GM18873 (cell line): ENCODE measurements around the gene LRRC45.

Experiments
- ATAC-seq: cut with Tn5 transposase; IDR thresholded peaks from one replicate; pipeline ENCODE4 v1.9.1; 2021; ENCODE audit warnings: mild to moderate bottlenecking, moderate library complexity, moderate number of reproducible peaks; ENCODE audit not compliant: unreplicated experiment, low FRiP score

Gene LRRC45

DNA sequence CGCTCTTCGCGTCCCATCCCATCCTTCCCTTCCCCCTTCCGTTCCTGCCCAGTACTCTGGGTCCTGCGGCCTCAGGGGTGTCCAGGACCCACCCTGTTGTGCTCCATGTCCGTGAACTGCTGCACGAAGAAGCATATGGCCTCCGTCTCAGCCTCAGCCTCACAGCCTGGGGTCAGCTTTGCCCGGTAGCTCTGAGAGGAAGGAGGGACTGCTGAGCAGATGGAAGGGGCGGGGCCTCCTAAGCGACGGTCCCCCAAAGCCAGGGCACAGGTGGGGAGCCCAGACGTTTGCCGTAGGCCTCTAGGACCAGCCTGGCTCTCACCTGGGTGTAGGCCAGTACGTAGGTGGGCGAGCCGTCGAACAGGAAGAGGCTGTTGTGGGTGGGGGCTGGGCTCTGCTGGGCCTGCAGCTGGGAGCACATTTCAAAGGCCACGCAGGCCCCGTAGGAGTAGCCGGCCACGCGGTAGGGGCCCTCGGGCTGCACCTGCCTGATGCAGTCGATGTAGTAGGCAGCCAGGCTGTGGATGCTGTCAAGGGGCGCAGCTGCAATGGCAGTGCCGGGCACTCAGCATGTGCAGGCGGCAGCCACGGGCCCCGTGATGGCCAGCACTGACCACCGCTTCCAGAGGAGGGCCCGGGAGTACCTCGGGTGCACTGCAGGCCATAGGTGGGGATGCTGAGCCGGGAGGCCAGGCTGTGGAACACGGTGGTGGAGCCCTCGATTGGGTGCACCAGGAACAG lies 57.1 kb downstream of the LRRC45 start:
- no peak for ATAC-seq
